Activated effector memory CD4-positive, alpha-beta T cell treated with Interleukin-2 at 50 U/mL for 16 hours (primary cell): ENCODE results near the gene PABPC3.

Source experiments
- DNase-seq: peaks from one replicate; pipeline ENCODE4 v3.0.0-alpha.2; 2020

Gene PABPC3

GRCh38 chr13:25095851-25096453 is at the start of gene PABPC3:
TSS of gene PABPC3 (plus strand) at chr13:25096136. CDS start at chr13:25096199, 63 bp downstream.
- no peak for DNase-seq

- DNase-seq, result no peak
These were observed 49.5 kb upstream of the PABPC3 start for GRCh38 chr13:25046274-25046984.

- no peak for DNase-seq
These were observed 48.9 kb upstream of the PABPC3 start for GRCh38 chr13:25046985-25047511.

- DNase-seq, result no peak
These were observed 44.9 kb upstream of the PABPC3 start for GRCh38 chr13:25051065-25051464.

GRCh38 chr13:25059166-25059565 is 36.8 kb upstream of the PABPC3 start:
- DNase-seq, result no peak

GRCh38 chr13:25059958-25060357 is 36.0 kb upstream of the PABPC3 start:
- no peak for DNase-seq

- no peak for DNase-seq
These were observed 33.5 kb upstream of the PABPC3 start for GRCh38 chr13:25062479-25062878.

GRCh38 chr13:25064396-25064795 is 31.5 kb upstream of the PABPC3 start:
- DNase-seq, result no peak

- DNase-seq, result no peak
These were observed 29.8 kb upstream of the PABPC3 start for GRCh38 chr13:25065974-25066770.

- DNase-seq, result no peak
These were observed 28.9 kb upstream of the PABPC3 start for GRCh38 chr13:25067064-25067463.

- DNase-seq, result no peak
These were observed 27.1 kb upstream of the PABPC3 start for GRCh38 chr13:25068810-25069209.

- DNase-seq, result no peak
These were observed 26.7 kb upstream of the PABPC3 start for GRCh38 chr13:25069236-25069635.

- DNase-seq, result no peak
These were observed 26.0 kb upstream of the PABPC3 start for GRCh38 chr13:25069911-25070310.

- DNase-seq, result no peak
These were observed 15.2 kb upstream of the PABPC3 start for GRCh38 chr13:25080773-25081172.

- DNase-seq, result no peak
These were observed 11.8 kb upstream of the PABPC3 start for GRCh38 chr13:25084096-25084495.

GRCh38 chr13:25085125-25085742 is 10.7 kb upstream of the PABPC3 start:
- no peak for DNase-seq

GRCh38 chr13:25088562-25089221 is 7.2 kb upstream of the PABPC3 start:
- no peak for DNase-seq

GRCh38 chr13:25097426-25097825 is 1.5 kb downstream of the PABPC3 start:
- DNase-seq, result no peak

GRCh38 chr13:25103711-25104110 is 7.8 kb downstream of the PABPC3 start:
- no peak for DNase-seq

GRCh38 chr13:25109341-25109740 is 13.4 kb downstream of the PABPC3 start:
- DNase-seq, result no peak

GRCh38 chr13:25110956-25111584 is 15.1 kb downstream of the PABPC3 start:
- DNase-seq, result no peak

GRCh38 chr13:25111585-25111956 is 15.6 kb downstream of the PABPC3 start:
- DNase-seq, result no peak
